ENCODE measurements around the gene PTPRK. TPM values are rescaled to one million over a fixed set of nuclear protein-coding genes. Genes with fewer than 3 reads are reported as not detected.

Gene PTPRK
- total and polyA plus RNA-seq, 2 donors, result 9.3 to 26.8 TPM

DNA sequence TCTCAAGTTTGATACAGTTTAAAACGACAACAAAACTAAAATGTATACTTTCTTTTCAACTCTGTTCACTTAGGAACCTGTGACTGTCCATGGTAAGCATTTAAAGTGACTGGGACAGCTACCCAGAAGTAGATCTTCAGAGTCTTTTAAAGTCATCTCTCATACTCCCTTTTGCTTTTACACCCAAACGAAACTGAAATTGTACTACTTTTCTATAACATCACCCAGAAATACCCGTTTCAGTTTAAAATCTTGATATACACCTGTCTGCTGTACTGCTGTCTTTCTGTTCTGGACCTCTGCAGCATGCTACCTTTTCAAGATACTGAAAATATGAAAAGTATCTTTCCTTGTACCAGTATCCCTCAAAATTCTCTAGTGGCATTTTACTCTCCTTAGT, 449.2 kb downstream of the PTPRK start:
- H3K4me1 ChIP-seq (ENCODE audit: control insufficient read depth in 2 of 2, insufficient read depth in 2 of 2, low read length in 2 of 2), result no peaks in the 10 kb centered on the region
- H3K4me3 ChIP-seq (ENCODE audit: low read length in 2 of 2), result no peak overlapping the region
- no peaks in the 10 kb centered on the region for H3K9me3 ChIP-seq (ENCODE audit: control insufficient read depth in 2 of 2, insufficient read depth in 1 of 2, low read length in 1 of 2)
- WGBS, result 94% methylated on average over 3 of the region's 3 CpGs
- no peak overlapping the region for H3K27ac ChIP-seq (ENCODE audit: low read depth in 1 of 2, low read length in 1 of 2)
- no peaks in the 10 kb centered on the region for H3K27me3 ChIP-seq (ENCODE audit: control insufficient read depth in 2 of 2, insufficient read depth in 1 of 2, low read length in 1 of 2)
- H3K36me3 ChIP-seq (ENCODE audit: control insufficient read depth in 2 of 2, insufficient read depth in 2 of 2, low read length in 1 of 2), result peaks cover 10 to 15% of the 10 kb centered on the region in 2 donors
- no peak for DNase-seq (ENCODE audit: low read depth in 6 of 9, low spot score in 9 of 9)

DNA sequence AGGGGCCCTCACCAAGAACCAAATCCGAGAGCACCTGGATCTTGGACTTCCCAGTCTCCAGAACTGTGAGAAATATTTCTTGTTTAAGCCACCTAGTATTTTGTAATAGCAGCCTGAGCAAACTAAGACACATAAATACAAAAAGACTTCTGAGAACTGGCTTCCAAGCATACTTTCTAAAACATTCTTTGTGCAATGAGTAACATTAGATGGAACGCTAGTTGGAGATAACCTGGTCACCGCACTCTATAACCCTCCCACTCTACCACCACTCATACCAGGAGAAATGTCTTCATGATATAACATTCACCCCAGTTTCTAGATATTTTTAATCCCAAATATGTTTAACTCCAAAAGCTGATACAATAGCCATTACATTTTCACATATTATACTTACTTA, 450.0 kb downstream of the PTPRK start:
- Histone ChIP-seq H3K9me3 (ENCODE audit: control insufficient read depth in 2 of 2, insufficient read depth in 1 of 2, low read length in 1 of 2) (no peaks in the 10 kb centered on the region), H3K36me3 (ENCODE audit: control insufficient read depth in 2 of 2, insufficient read depth in 2 of 2, low read length in 1 of 2) (peaks cover 10 to 13% of the 10 kb centered on the region in 2 donors), H3K4me1 (ENCODE audit: control insufficient read depth in 2 of 2, insufficient read depth in 2 of 2, low read length in 2 of 2) (no peaks in the 10 kb centered on the region), H3K4me3 (ENCODE audit: low read length in 2 of 2) (no peak overlapping the region), H3K27ac (ENCODE audit: low read depth in 1 of 2, low read length in 1 of 2) (no peak overlapping the region), H3K27me3 (ENCODE audit: control insufficient read depth in 2 of 2, insufficient read depth in 1 of 2, low read length in 1 of 2) (no peaks in the 10 kb centered on the region)
- no peak for DNase-seq (ENCODE audit: low read depth in 6 of 9, low spot score in 9 of 9)
- WGBS, result 67% methylated on average over 3 of the region's 3 CpGs

DNA sequence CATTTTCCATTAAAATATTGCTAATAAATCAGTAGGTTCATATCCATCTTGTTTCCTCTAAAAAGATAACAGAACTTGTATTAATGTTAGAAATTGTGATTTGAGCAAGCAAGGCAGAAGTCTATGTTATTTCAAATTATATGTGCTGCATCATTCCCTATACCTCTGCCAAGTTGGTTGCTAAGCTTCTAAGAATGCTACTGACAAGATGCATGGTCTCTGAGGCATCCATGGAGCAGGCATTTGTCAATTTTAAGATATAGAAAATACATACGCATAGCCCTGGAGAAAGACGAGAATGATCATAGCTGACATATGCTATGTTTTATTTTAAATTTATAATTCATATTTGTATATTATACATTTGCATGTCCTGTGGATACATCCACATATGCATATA, 451.2 kb downstream of the PTPRK start:
- Histone ChIP-seq H3K9me3 (ENCODE audit: control insufficient read depth in 2 of 2, insufficient read depth in 1 of 2, low read length in 1 of 2) (no peaks in the 10 kb centered on the region), H3K27ac (ENCODE audit: low read depth in 1 of 2, low read length in 1 of 2) (no peak overlapping the region), H3K36me3 (ENCODE audit: control insufficient read depth in 2 of 2, insufficient read depth in 2 of 2, low read length in 1 of 2) (peaks cover 10 to 13% of the 10 kb centered on the region in 2 donors), H3K4me1 (ENCODE audit: control insufficient read depth in 2 of 2, insufficient read depth in 2 of 2, low read length in 2 of 2) (no peaks in the 10 kb centered on the region), H3K4me3 (ENCODE audit: low read length in 2 of 2) (no peak overlapping the region), H3K27me3 (ENCODE audit: control insufficient read depth in 2 of 2, insufficient read depth in 1 of 2, low read length in 1 of 2) (no peaks in the 10 kb centered on the region)
- no peak for DNase-seq (ENCODE audit: low read depth in 6 of 9, low spot score in 9 of 9)
- WGBS, result 99% methylated on average over 2 of the region's 2 CpGs

DNA sequence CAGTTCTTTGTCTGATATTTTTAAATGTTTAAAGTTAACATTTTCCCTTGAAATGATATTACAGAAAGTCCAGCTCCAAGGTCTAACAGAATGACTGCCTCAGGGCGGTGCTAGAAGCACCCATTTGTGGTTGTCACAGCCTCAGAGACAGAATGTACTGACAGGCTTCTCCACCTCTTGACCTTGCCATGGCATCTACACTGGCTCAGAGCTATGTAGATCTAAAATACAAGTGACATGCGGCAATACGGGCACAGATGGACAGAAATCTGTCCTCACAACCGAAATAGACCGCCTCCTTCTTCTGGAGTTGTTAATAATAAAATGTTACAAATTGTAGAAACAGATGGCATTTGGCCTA, 452.3 kb downstream of the PTPRK start:
- Histone ChIP-seq H3K9me3 (ENCODE audit: control insufficient read depth in 2 of 2, insufficient read depth in 1 of 2, low read length in 1 of 2) (no peaks in the 10 kb centered on the region), H3K27me3 (ENCODE audit: control insufficient read depth in 2 of 2, insufficient read depth in 1 of 2, low read length in 1 of 2) (no peaks in the 10 kb centered on the region), H3K27ac (ENCODE audit: low read depth in 1 of 2, low read length in 1 of 2) (no peak overlapping the region), H3K4me1 (ENCODE audit: control insufficient read depth in 2 of 2, insufficient read depth in 2 of 2, low read length in 2 of 2) (no peaks in the 10 kb centered on the region), H3K4me3 (ENCODE audit: low read length in 2 of 2) (no peak overlapping the region), H3K36me3 (ENCODE audit: control insufficient read depth in 2 of 2, insufficient read depth in 2 of 2, low read length in 1 of 2) (peaks cover 10 to 13% of the 10 kb centered on the region in 2 donors)
- no peak for DNase-seq (ENCODE audit: low read depth in 6 of 9, low spot score in 9 of 9)
- WGBS, result 97% methylated on average over 5 of the region's 5 CpGs

DNA sequence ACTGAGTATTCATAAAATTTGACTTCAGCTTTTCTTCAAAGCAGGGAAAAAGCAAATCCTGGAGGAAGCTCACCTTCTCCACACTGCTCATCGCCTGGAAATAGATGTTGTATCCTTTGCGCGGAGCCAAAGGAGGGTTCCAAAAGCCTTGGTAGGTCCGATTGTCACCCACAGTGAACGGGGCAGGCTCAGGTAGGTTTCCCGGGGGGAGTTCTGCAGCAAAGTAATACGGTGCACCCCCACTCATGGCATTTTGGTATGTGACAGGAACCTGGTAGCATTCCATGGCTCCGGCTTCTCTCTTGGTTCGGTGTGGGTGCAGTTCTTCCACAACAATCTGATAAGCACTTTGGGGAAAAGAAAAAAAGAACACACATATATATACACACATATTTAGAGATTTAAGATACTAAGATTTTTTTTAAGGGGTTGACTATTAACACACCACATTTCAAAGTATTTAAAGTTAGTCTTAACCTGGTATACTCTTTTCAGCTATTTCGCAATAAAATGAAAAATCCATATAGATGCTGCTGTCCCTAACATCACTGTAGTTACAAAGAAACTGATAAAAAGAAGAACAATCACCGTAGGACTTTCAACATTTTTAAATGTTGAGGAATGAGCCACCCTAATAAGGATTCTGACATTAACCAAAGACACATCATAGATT, 452.8 kb downstream of the PTPRK start:
- Histone ChIP-seq H3K27me3 (ENCODE audit: control insufficient read depth in 2 of 2, insufficient read depth in 1 of 2, low read length in 1 of 2) (no peaks in the 10 kb centered on the region), H3K4me1 (ENCODE audit: control insufficient read depth in 2 of 2, insufficient read depth in 2 of 2, low read length in 2 of 2) (no peaks in the 10 kb centered on the region), H3K4me3 (ENCODE audit: low read length in 2 of 2) (no peak overlapping the region), H3K36me3 (ENCODE audit: control insufficient read depth in 2 of 2, insufficient read depth in 2 of 2, low read length in 1 of 2) (peaks cover 10 to 13% of the 10 kb centered on the region in 2 donors), H3K9me3 (ENCODE audit: control insufficient read depth in 2 of 2, insufficient read depth in 1 of 2, low read length in 1 of 2) (no peaks in the 10 kb centered on the region), H3K27ac (ENCODE audit: low read depth in 1 of 2, low read length in 1 of 2) (no peak overlapping the region)
- DNase-seq (ENCODE audit: low read depth in 6 of 9, low spot score in 9 of 9), result no peak
- WGBS, result 98% methylated on average over 11 of the region's 11 CpGs

DNA sequence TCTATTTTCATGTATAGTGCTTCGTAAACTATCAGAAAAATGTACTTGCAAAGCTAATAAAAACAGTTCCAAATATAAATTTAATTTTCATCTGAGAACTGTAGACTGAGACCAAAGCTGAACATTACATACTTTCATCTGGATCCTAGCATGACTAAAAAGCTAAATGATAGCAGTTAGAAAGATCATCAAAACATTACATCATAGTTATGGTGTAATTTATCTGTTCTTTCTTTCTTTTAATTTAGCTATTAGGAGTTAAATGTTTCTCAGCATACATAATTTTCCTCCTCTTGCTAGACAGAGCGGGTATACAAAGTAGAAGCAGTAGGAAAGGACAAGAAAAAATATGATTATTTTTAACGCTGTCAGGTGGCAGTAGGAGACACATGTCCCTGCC, 455.3 kb downstream of the PTPRK start:
- Histone ChIP-seq H3K27ac (ENCODE audit: low read depth in 1 of 2, low read length in 1 of 2) (no peak overlapping the region), H3K36me3 (ENCODE audit: control insufficient read depth in 2 of 2, insufficient read depth in 2 of 2, low read length in 1 of 2) (peaks cover 10 to 13% of the 10 kb centered on the region in 2 donors), H3K9me3 (ENCODE audit: control insufficient read depth in 2 of 2, insufficient read depth in 1 of 2, low read length in 1 of 2) (no peaks in the 10 kb centered on the region), H3K27me3 (ENCODE audit: control insufficient read depth in 2 of 2, insufficient read depth in 1 of 2, low read length in 1 of 2) (no peaks in the 10 kb centered on the region), H3K4me3 (ENCODE audit: low read length in 2 of 2) (no peak overlapping the region), H3K4me1 (ENCODE audit: control insufficient read depth in 2 of 2, insufficient read depth in 2 of 2, low read length in 2 of 2) (no peaks in the 10 kb centered on the region)
- WGBS, result 97% methylated on average over 3 of the region's 3 CpGs
- no peak for DNase-seq (ENCODE audit: low read depth in 6 of 9, low spot score in 9 of 9)

DNA sequence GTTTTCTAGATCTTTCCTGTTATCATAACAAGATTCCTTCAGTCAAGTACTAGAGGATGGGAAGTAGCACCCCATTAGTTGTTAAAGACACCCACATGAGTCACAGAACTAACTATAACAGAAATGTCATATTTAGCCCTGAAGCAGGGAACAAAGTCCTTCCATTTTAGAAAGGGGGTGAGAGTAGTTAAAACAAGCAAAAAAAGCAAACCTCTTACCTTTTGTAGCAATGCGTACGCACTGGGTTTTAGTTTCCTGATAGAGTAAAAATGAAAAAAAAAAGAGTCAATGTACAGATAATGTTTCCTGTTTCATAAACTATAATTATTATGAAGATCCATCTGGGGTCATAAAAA, 455.9 kb downstream of the PTPRK start:
- H3K9me3 ChIP-seq (ENCODE audit: control insufficient read depth in 2 of 2, insufficient read depth in 1 of 2, low read length in 1 of 2), result no peaks in the 10 kb centered on the region
- no peaks in the 10 kb centered on the region for H3K27me3 ChIP-seq (ENCODE audit: control insufficient read depth in 2 of 2, insufficient read depth in 1 of 2, low read length in 1 of 2)
- no peak overlapping the region for H3K27ac ChIP-seq (ENCODE audit: low read depth in 1 of 2, low read length in 1 of 2)
- H3K4me3 ChIP-seq (ENCODE audit: low read length in 2 of 2), result no peak overlapping the region
- WGBS, result 97% methylated on average over 2 of the region's 2 CpGs
- no peak for DNase-seq (ENCODE audit: low read depth in 6 of 9, low spot score in 9 of 9)
- H3K4me1 ChIP-seq (ENCODE audit: control insufficient read depth in 2 of 2, insufficient read depth in 2 of 2, low read length in 2 of 2), result no peaks in the 10 kb centered on the region
- peaks cover 10 to 13% of the 10 kb centered on the region in 2 donors for H3K36me3 ChIP-seq (ENCODE audit: control insufficient read depth in 2 of 2, insufficient read depth in 2 of 2, low read length in 1 of 2)

DNA sequence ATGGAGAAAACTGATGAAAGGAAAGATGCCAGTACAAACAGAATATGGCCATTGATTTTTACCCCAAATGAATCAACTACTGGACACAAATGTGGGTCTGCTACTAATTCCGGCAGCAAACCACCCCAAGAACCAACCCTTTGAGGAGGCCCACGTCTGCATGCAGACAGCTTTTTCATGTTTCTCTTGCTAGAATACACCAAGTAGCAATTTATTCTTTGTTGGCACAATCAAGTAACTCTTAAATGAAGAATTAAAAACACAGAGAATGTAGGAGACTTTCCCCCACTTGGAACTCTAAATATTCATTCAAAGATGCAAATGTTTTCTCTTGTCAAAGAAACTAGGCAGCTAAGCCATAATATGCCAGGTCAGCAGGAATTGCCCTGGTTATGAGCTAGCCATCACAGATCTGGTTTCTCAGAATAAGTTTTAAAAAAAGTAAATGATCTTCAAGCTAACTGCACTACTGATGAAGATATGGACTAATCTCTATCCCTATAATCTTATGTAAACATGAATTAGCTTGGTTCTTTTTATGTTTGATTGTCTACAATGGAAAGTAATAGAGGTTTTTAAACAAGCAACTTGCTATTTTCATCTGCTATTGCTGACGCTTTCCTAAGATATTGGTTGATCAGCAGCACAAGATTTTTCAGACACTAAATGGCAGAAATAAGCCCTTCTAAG, 456.4 kb downstream of the PTPRK start:
- Histone ChIP-seq H3K27ac (ENCODE audit: low read depth in 1 of 2, low read length in 1 of 2) (no peak overlapping the region), H3K9me3 (ENCODE audit: control insufficient read depth in 2 of 2, insufficient read depth in 1 of 2, low read length in 1 of 2) (no peaks in the 10 kb centered on the region)

DNA sequence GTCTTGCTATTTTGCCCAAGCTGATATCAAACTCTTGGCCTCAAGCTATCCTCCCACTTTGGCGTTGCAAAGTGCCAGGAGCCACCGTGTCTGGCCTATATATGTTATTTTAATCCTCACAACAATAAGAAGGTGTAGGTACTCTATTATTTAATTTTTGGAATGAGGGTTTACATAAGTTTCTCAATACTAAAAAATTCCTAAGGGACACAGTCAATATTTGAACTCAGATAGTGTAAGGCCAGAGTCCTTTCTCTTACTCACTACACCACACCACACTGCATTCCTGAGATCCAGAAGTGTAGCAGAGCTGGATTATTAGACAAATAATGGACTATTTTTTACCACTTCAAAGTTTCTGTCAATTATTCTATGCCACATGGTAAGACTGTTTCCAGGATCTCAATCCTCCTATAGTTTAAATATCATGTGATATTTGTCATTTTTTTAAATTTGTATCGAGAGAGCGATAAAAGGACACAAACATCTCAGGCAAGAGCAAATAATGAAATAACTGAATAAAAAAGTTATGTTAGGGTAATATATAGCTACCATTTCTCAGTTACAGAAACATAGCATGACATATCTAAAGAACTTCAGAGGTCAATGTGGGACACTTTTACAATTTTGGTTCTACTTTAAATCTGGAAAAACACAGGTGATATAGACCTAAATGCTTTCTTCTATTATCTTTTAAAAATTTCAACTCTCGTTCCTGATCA, 457.4 kb downstream of the PTPRK start:
- Histone ChIP-seq H3K36me3 (ENCODE audit: control insufficient read depth in 2 of 2, insufficient read depth in 2 of 2, low read length in 1 of 2) (peaks cover 10 to 14% of the 10 kb centered on the region in 2 donors), H3K4me1 (ENCODE audit: control insufficient read depth in 2 of 2, insufficient read depth in 2 of 2, low read length in 2 of 2) (no peaks in the 10 kb centered on the region), H3K4me3 (ENCODE audit: low read length in 2 of 2) (no peak overlapping the region), H3K9me3 (ENCODE audit: control insufficient read depth in 2 of 2, insufficient read depth in 1 of 2, low read length in 1 of 2) (no peaks in the 10 kb centered on the region), H3K27ac (ENCODE audit: low read depth in 1 of 2, low read length in 1 of 2) (no peak overlapping the region), H3K27me3 (ENCODE audit: control insufficient read depth in 2 of 2, insufficient read depth in 1 of 2, low read length in 1 of 2) (no peaks in the 10 kb centered on the region)
- no peak for DNase-seq (ENCODE audit: low read depth in 6 of 9, low spot score in 9 of 9)
- WGBS, result 99% methylated on average over 5 of the region's 5 CpGs

More for the DNA sequence above, 456.4 kb downstream of the PTPRK start:
- Histone ChIP-seq H3K4me1 (ENCODE audit: control insufficient read depth in 2 of 2, insufficient read depth in 2 of 2, low read length in 2 of 2) (no peaks in the 10 kb centered on the region), H3K36me3 (ENCODE audit: control insufficient read depth in 2 of 2, insufficient read depth in 2 of 2, low read length in 1 of 2) (peaks cover 10 to 13% of the 10 kb centered on the region in 2 donors), H3K4me3 (ENCODE audit: low read length in 2 of 2) (no peak overlapping the region), H3K27me3 (ENCODE audit: control insufficient read depth in 2 of 2, insufficient read depth in 1 of 2, low read length in 1 of 2) (no peaks in the 10 kb centered on the region)
- WGBS, result 96% methylated on average over 3 of the region's 3 CpGs
- DNase-seq (ENCODE audit: low read depth in 6 of 9, low spot score in 9 of 9), result no peak

All from thymus (tissue), 11 donors.